T-helper 22 cell (primary cell): ENCODE measurements around the gene ALDH2.
A peak's percentile ranks its signal among the peaks of the same experiment; 100 is the strongest.
"Not testable (repeated sequence)": the region's sequence is repeated elsewhere in the genome, so short reads cannot be mapped to it uniquely, and the experiment has no call there.

Experiments used
- DNase-seq: peaks from one replicate; pipeline ENCODE4 v3.0.0-alpha.2; 2020; ENCODE audit warnings: low read depth

Gene ALDH2

DNA sequence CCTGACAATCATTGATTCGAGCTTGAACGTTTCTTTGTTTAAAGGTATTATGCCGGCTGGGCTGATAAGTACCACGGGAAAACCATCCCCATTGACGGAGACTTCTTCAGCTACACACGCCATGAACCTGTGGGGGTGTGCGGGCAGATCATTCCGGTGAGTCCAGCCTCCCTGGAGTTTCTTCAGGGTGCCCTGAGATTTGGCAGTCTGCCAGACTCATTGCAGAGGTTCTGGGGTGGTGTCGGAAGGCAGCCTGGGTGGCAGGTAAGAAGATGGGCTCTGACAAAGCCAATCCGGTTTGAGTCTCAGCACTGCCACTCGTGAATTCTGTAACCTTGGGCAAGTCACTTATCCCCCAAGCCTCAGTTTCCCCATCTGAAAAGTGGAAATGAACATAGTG lies 23.0 kb downstream of the ALDH2 start:
- DNase-seq = no peak

DNA sequence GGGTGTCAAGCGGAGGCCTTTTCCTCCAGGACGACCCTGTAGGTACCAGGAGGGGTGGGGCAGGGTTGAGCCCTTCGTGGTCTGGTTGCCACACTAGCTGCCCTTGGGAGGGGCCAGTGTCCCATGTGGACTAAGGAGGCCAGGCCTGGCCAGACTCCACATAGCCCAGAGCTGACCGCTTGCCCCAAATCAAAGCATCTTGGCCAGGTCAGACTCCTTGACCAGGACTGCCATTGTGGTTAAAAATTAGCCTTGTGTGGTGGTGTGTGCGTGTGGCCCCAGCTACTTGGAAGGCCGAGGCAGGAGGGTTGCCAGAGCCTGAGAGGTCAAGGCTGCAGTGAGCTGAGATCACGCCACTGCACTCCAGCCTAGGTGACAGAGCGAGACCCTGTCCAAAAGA lies 24.8 kb downstream of the ALDH2 start:
- DNase-seq = no peak

DNA sequence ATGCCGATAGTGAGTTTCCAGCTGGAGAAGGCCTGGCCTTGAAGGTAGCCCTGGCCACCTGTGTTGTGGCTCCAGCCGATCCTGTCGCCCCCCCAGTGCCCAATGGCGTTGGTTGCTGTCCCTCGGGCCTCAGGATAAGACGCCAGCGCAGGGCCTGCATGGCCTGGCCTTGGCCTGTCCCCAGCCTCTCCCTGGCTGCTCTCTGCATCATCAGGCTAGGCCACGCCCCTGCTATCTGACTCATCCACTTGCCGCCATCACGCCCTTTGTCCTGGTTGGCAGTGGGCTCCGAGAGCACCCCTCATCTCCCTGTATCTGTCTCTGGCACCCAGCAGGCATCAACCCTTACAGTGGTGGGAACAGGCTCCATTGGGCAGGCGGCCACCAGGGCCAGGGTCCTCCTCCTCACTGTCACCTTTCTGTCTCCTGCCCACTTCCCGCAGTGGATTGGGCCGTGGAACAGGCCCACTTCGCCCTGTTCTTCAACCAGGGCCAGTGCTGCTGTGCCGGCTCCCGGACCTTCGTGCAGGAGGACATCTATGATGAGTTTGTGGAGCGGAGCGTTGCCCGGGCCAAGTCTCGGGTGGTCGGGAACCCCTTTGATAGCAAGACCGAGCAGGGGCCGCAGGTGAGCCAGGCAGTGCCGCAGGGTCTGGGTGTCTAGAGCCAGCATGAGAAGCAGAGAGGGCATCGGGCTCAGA lies 25.6 kb downstream of the ALDH2 start:
- DNase-seq = no peak

DNA sequence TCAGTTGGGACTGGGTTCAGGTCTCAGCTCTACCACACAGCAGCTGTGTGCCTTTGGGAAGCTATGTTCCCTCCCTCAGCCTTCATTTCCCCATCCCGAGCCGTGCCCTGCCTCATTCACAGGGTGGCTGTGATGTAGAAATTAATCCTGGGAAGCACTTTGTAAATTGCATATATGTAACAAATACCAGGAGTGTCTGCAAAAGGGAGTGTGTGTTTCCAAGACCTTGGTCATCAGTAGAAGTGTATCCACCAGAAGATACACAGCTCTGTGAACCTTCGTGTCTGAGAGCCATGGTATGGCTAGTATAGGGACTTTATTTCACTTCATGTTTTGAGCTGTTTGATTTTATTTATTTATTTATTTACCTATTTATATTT lies 26.1 kb downstream of the ALDH2 start:
- DNase-seq = no peak

DNA sequence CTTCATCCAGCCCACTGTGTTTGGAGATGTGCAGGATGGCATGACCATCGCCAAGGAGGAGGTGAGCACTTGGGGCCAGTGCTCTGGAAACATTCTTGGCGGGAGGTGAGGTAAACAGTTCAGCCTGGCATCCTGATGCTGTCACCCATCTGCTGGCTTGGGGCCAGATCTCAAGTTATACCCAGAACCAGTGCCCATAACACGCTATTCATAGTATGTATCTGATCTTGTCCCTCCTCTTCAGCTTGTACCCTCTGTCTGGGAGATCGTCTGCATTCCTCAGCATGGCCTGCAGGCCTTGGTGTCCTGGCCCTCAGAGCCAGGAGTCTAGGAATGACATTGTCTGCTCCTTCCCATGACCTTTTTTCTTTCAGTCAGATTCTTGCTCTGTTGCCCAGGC lies 31.4 kb downstream of the ALDH2 start:
- DNase-seq = no peak

DNA sequence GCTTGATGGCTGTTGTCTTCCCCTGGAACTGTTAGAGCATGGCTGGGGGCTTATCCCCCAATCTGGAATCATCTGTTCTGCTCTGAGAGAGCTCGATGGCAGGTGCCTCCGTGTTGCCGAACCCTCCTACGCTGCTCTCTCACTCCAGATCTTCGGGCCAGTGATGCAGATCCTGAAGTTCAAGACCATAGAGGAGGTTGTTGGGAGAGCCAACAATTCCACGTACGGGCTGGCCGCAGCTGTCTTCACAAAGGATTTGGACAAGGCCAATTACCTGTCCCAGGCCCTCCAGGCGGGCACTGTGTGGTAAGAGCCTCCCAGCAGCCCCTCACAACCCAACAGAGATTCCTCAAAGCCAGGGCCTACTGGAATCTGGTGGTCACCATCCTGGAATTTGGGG lies 33.0 kb downstream of the ALDH2 start:
- DNase-seq = no peak

DNA sequence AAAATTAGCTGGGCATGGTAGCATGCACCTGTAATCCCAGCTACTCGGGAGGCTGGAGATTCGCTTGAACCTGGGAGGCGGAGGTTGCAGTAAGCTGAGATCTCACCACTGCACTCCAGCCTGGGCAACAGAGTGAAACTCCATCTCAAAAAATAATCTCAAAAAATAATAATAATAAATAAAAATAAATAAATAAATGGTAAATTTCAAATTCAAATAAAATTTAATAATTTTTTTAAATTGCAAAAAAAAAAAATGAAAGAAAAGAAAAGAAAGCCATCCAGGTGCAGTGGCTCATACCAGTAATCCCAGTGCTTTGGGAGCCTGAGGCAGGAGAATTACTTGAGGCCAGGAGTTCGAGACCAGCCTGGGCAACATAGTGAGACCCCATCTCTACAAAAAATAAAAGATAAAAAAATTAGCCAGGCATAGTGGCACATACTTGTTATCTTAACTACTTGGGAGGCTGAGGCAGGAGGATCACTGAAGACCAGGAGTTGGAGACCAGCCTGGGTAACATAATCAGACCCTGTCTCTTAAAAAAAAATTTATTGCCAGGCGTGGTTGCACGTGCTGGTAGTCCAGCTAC lies 36.4 kb downstream of the ALDH2 start:
- no peak for DNase-seq

DNA sequence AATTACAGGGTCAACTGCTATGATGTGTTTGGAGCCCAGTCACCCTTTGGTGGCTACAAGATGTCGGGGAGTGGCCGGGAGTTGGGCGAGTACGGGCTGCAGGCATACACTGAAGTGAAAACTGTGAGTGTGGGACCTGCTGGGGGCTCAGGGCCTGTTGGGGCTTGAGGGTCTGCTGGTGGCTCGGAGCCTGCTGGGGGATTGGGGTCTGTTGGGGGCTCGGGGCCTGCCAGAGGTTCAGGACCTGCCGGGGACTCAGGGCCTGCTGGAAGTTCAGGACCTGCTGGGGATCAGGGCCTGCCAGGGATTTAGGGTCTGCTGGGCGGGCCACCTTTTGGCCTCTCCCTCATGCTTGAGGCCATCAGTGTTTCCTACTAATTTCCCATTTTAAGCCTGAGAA lies 37.1 kb downstream of the ALDH2 start:
- no peak for DNase-seq

DNA sequence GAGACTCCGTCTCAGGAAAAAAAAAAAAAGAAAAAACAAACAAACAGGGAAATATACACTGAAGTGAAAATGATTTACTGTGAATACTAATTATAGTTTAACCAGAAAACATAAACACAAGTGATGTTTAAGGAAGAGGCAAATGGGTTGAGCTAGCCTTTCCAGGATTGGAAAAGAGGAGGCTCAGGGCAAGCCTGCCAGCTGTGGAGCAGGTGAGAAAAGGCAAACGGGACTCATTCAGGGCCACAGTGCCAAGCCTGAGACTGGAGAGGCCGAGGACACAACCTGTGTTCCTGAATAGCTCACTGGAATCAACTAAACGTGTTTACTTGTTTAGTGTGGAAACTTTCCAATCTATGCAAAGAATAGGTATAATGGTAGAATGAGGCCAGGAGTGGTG lies 39.6 kb downstream of the ALDH2 start:
- no peak for DNase-seq

DNA sequence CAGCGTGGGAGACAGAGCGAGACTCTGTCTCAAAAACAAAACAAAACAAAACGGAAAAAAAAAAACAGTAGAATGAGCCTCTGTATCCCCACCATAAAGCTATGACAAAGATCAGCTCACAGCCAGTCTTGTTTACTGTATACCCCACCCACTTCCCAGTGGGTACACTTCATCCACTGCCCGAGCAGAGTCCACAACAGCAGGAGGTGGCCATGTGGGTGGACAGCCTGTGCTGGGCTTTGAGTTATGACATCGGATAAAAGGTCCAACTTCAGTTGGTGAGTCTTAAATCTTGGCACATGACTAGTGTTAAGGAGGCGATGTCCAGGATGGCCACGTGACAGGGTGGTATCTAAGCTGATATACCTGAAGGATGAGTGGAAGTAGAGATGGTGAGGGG lies 40.5 kb downstream of the ALDH2 start:
- DNase-seq = no peak

DNA sequence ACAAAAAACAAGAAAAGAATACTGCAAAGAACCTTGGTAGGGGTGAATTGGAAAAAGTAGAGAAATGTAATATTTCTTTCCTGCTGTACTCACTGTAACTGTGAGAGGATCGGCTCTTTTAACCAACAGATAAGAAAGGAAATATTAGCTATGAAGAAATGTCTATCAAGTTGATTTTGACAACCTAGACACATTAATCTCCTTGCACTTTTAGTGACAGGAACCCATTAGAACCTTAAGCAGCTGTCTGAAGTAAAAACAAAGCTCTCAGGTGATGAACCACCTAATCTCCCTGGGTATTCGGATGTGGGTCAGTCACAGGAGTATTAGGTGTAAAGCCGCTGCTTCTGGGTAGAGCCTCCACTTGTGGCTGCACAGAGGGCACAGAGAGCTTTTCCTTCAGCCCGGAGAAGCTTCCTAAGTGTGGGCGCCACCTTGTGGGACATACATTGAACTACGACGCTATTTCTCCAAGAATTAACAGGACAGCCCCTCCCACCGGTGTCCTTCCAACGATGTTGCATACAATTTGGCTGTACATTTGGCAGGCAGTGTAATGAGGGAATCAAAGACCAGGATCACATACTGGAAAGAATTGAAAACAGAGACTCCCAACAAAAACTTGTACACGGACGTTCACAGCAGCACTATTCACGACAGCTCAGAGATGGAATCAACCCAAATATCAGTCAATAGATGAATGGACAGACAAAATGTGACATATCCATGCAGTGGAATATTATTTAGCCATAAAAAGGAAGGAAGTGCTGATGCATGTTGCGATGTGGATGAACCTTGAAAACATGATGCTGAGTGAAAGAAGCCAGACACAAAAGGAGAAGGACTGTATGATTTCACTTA lies 46.4 kb downstream of the ALDH2 start:
- peak; percentile 28 for DNase-seq

DNA sequence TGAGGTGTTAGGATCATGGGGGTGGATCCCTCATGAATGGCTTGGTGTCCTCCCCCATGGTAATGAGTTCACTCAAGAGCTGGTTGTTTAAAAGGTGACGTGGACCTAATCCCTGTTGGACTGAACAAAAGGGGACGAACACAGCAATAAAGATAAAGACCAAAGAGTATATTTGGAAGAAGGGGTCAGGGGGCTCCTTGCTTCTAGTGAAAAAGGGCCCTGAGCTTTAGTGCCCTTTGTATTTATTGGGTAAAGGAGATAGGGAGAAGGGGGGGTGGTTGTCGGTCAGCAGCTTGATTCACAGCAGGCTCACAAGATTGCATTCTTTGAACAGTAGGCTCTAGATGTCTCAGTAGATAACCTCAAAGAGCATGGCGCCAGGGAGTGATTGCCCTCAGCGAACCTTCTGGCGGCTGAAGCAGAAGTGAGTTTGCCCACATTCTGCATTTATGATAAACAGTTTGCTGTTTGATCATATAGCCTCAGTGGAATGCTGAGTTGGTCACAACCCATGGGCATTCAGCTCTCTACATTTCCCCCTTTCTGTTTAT lies 49.4 kb downstream of the ALDH2 start:
- no peak for DNase-seq

DNA sequence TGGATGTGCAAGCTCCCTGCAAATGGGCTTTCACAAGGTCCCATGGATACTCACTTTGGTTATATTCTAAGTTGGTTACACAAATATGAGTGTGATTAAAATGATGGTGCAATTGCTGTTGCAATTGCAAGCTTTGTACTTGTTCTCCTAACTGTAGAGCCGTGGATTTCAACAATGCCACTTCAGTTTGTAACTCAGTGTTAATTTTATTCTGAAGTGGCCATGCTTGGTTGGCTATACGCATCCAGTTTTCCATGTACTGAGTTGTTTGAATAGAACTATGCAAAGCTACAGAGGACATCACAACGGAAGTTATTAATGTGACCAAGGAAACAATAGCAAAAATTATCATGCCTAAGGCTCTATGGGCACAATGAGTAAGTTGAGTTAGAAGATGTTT lies 50.2 kb downstream of the ALDH2 start:
- DNase-seq = not testable (repeated sequence)

DNA sequence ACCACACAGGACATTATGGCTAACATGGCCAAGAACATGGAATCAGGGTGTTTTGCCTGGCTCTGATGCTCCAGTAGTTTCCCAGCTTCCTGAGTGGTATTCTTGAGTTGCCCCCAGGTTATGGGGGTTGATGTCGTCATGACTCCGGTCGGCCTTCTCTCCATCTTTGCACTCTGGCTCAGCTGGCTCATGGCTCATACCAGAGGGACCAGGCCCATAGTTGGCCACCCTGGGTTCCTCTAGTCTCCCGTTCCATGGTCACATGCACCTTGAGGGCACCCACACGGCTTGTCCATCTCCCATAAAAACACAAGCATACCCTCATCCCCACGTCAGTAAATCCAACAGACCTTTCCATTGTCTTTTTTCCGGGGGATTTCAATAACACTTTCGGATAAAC lies 51.6 kb downstream of the ALDH2 start:
- DNase-seq = no peak

DNA sequence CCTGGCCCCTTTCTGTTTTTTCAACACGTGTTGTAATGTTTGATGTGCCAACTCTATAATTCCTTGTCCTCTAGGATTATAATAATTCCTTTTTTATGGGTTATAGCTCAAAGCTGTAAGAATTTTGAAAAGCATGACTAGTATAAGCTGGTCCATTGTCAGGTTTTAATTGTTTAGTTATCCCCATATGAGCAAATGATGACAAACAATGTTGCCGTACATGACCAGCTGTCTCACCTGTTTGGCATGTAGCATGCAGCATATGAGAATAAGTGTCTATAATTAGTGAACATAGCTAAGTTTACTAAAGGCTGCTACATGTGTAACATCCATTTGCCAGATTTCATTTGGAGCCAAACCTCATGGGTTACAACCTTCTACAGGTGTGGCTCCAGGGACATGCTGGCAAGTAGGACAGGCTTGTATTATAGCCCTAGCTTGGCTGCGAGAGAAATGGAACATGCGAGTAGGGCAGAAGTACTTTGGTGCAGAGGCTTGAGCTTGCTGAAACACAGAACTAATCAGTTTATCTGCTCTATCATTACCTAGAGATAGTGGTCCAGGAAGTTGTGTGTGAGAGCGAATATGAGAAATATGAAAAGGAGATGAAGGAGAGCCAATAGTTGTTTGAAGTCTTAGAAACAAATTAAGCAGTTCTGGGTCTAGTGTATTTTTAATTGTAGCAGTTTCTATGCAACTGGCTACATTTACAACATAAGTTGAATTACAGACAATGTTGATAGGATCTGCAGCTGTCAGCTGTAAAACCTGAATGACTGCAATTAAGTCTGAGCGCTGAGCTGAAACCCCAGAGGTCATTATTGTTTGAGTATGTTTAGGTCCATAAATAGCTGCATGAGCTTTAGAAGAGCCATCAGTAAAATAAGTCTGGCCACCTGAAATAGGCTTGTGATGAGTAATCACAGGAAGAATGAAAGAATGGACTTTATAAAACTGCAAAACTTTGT lies 52.7 kb downstream of the ALDH2 start:
- DNase-seq = no peak

DNA sequence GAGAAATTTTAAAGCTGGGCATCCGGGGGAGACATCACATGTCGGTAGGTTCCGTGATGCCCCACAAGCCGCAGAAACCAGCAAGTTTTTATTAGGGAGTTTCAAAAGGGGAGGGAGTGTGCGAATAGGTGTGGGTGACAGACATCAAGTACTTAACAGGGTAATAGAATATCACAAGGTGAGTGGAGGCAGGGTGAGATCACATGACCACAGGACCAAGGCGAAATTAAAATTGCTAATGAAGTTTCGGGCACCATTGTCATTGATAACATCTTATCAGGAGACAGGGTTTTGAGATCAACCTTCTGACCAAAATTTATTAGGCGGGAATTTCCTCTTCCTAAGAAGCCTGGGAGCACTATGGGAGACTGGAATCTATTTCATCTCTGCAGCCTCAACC lies 54.1 kb downstream of the ALDH2 start:
- DNase-seq = not testable (repeated sequence)

DNA sequence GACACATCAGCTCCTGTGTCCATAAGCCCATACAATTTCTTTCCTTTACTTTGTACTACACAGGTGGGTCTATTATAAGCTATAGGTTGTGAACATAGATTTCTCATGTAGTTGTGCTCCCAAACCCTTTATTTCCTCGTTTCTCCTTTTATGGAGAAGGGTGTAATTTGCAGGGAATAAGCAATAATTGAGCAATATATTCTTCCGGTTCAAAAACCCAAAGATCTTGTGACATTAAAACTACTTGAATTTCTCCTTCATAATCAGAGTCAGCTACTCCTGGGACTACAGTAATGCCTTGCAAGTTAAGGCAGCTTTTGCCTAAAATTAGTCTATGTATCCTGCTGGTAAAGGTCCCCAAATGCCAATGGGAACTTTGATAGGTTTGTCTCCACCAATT lies 56.2 kb downstream of the ALDH2 start:
- no peak for DNase-seq

DNA sequence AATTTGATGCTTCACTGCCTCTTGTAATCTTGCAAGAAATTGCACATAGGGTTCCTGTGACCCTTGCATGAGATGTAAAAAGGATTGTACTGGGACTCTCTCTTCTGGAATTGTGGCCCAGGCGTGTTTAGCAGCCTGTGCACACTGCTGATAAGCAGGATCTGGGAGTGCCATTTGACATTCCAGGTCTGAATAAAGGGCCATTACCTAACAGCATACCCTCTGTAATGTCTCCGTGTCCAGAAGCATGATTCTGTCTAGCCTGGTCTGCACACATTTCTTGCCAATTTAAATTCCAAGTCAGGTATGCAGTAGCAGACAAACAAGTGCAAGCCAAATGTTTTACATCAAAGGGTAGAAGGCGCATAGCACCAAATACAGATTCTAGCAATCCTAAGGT lies 57.2 kb downstream of the ALDH2 start:
- no peak for DNase-seq

DNA sequence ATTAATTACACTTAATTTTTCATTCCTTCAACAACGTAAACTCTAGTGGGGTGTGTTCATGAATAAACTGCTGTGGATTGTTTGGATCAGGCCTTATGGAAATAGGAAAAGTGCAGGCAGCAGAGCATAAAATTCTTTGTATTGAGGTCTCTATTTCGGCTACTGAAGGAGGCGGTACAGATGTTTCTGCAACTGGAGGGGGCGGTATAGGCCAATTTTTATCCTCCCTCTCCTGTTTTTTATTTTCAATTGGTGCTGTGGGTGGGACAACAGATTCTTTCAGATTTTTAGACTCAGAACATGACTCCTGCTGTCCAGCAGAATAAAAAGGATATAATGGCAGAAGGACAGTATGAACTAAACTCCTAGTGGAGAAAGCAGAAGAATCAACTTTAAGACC lies 57.6 kb downstream of the ALDH2 start:
- not testable (repeated sequence) for DNase-seq

DNA sequence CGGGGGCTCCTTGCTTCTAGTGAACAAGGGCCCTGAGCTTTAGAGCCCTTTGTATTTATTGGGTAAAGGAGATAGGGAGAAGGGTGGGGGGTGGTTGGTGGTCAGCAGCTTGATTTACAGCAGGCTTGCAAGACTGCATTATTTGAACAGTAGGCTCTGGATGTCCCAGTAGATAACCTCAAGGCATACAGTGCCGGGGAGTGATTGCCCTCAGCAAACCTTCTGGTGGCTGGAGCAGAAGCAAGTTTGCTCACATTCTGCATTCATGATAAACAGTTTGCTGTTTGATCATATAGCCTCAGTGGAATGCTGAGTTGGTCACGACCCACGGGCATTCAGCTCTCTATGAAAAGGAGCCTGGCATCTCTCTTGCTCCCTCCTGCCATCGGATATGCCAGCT lies 58.8 kb downstream of the ALDH2 start:
- DNase-seq = no peak

DNA sequence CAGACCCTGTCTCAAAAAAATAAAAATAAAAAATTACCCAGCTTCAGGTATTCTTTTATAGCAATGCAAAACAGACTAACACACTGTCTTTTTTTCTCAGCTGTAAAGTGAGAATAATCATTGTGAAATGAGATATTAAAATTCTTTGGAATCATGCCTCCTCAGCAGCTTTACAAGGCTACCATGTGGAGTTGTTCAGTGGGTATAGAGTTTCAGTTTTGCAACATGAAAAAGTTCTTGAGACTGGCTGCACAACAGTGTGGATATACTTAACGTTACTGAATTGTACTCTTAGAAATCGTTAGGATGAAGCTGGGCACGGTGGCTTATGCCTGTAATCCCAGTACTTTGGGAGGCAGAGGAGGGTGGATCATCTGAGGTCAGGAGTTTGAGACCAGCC lies 59.6 kb downstream of the ALDH2 start:
- DNase-seq = no peak

DNA sequence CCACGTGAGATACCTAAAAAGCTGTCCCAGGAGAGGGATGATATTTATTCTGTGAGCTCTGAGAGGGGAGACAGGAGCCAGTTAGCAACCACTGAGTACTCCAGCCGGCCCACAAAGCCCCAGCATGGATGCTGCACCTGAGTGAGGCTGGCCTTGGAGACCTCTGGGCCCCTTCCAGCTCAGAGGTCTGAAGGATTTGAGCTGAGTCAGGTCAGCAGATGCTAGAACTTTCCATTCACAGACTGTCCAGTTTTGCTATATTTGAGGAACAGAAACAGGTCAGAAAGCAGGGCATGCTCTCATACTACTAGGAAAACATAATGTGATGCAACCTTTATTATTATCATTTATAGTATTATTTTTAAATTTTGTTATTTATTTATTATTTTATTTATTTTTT lies 60.3 kb downstream of the ALDH2 start:
- no peak for DNase-seq
